NCI-H69 (cell line): ENCODE data around the gene DOCK3.
"Not testable (repeated sequence)": the region's sequence is repeated elsewhere in the genome, so short reads cannot be mapped to it uniquely, and the experiment has no call there.

Experiments
- DNase-seq: peaks from one replicate; lab custom pipeline; 2025; lab: John Stamatoyannopoulos, UW

The DOCK3 gene

GRCh38 chr3:50651920-50652529, 22.7 kb upstream of the DOCK3 start:
- no peak for DNase-seq

GRCh38 chr3:50652709-50653108, 22.0 kb upstream of the DOCK3 start:
- peak; percentile 39 for DNase-seq

- no peak for DNase-seq
Measured at GRCh38 chr3:50653937-50654595, 20.7 kb upstream of the DOCK3 start.

GRCh38 chr3:50655009-50655830, 19.5 kb upstream of the DOCK3 start:
- DNase-seq: no peak

- no peak for DNase-seq
Measured at GRCh38 chr3:50656417-50657195, 18.1 kb upstream of the DOCK3 start.

GRCh38 chr3:50657407-50657806, 17.3 kb upstream of the DOCK3 start:
- no peak for DNase-seq

GRCh38 chr3:50657816-50658215, 16.9 kb upstream of the DOCK3 start:
- DNase-seq: no peak

- no peak for DNase-seq
Measured at GRCh38 chr3:50658416-50658815, 16.3 kb upstream of the DOCK3 start.

- DNase-seq: no peak
Measured at GRCh38 chr3:50658831-50659230, 15.9 kb upstream of the DOCK3 start.

GRCh38 chr3:50660386-50660785, 14.3 kb upstream of the DOCK3 start:
- DNase-seq: no peak

- DNase-seq: no peak
Measured at GRCh38 chr3:50661321-50661837, 13.3 kb upstream of the DOCK3 start.

- no peak for DNase-seq
Measured at GRCh38 chr3:50662408-50662807, 12.3 kb upstream of the DOCK3 start.

GRCh38 chr3:50665081-50665840, 9.5 kb upstream of the DOCK3 start:
- no peak for DNase-seq

- DNase-seq: not testable (repeated sequence)
Measured at GRCh38 chr3:50665841-50666115, 8.9 kb upstream of the DOCK3 start.

GRCh38 chr3:50666837-50667236, 7.9 kb upstream of the DOCK3 start:
- DNase-seq: no peak

- DNase-seq: peak; percentile 29
Measured at GRCh38 chr3:50671331-50671730, 3.4 kb upstream of the DOCK3 start.

GRCh38 chr3:50672656-50673055, 2.1 kb upstream of the DOCK3 start:
- DNase-seq: no peak

GRCh38 chr3:50673931-50674330, 796 bp upstream of the DOCK3 start:
- DNase-seq: no peak

- peak; percentile 53 for DNase-seq
Measured at GRCh38 chr3:50675179-50676030, 678 bp downstream of the DOCK3 start.

- no peak for DNase-seq
Measured at GRCh38 chr3:50676031-50676705, 1.4 kb downstream of the DOCK3 start.
